ENCODE results near the gene CHCHD6. TPM values are rescaled to one million over a fixed set of nuclear protein-coding genes. Genes with fewer than 3 reads are reported as not detected.
A peak's percentile ranks its signal among the peaks of the same experiment; 100 is the strongest.

The CHCHD6 gene
- total RNA-seq, 3 donors from 2014 or later, result 5.9 to 9.8 (median 6.5) TPM

DNA sequence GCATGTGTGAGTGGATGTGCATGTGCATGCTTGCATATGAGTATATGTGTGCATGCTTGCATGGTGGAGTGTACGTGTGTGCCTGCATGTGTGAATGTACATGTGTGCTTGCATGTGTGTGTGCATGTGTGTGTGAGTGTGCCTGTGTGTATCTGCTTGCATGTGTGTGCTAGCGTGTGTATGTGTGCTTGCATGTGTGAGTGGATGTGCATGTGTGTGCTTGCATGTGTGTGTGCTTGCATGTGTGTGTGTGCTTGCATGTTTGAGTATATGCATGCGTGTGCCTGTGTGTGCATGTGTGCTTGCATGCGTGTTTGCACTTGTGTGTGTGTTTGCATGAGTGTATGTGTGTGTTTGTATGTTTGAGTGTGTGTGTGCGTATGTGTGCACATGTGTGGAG lies 274.3 kb downstream of the CHCHD6 start:
- H3K4me3 ChIP-seq, result no peak overlapping the region
- ATAC-seq (no peak), DNase-seq (no peak)
- TF ChIP-seq, protein P1, sequence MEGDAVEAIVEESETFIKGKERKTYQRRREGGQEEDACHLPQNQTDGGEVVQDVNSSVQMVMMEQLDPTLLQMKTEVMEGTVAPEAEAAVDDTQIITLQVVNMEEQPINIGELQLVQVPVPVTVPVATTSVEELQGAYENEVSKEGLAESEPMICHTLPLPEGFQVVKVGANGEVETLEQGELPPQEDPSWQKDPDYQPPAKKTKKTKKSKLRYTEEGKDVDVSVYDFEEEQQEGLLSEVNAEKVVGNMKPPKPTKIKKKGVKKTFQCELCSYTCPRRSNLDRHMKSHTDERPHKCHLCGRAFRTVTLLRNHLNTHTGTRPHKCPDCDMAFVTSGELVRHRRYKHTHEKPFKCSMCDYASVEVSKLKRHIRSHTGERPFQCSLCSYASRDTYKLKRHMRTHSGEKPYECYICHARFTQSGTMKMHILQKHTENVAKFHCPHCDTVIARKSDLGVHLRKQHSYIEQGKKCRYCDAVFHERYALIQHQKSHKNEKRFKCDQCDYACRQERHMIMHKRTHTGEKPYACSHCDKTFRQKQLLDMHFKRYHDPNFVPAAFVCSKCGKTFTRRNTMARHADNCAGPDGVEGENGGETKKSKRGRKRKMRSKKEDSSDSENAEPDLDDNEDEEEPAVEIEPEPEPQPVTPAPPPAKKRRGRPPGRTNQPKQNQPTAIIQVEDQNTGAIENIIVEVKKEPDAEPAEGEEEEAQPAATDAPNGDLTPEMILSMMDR (IDR thresholded peaks at IDR 0.05), result no peak
- H3K9me3 ChIP-seq, result peaks cover 7% of the 10 kb centered on the region
- H3K36me3 ChIP-seq (ENCODE audit: low read depth), result no peaks in the 10 kb centered on the region
- no peaks in the 10 kb centered on the region for H3K4me1 ChIP-seq (ENCODE audit: low read depth)
- intact Hi-C loops (cut with DNase I, micrococcal nuclease), result no loop called here

DNA sequence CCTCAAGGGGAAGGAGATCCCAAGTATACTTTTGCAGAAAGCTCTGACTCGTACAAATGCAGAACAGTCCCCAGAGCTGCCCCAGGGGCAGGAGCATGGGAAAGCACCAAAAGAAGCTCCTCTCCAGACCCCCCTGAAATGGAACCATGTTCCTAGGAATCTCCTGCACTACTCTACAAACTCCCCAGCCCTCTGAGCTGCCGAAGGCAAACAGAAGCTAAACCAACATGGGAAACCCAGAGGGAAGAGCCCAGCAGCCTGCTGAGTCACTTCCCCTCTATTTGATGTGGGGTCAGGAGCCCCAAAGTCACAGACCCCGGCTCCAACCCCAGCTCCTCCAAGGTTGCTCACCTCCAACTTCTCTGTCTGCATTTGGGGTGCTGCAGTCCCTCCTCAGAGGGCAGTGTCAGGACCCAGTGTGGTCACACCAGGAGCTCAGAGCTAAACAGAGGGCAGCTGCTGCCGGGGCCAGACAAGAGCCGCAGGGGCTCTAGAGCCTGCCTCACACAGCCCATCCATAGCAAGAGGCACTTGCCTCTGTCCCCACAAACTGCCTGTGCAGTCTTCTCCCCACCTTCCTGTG lies 275.1 kb downstream of the CHCHD6 start:
- TF ChIP-seq, protein P1 (IDR thresholded peaks at IDR 0.05), result no peak
- DNase-seq (no peak), ATAC-seq (no peak)
- Histone ChIP-seq H3K4me1 (ENCODE audit: low read depth) (peaks cover 4% of the 10 kb centered on the region), H3K9me3 (peaks cover 7% of the 10 kb centered on the region), H3K4me3 (no peak overlapping the region), H3K36me3 (ENCODE audit: low read depth) (no peaks in the 10 kb centered on the region)
- intact Hi-C loops (cut with DNase I, micrococcal nuclease), result no loop called here

DNA sequence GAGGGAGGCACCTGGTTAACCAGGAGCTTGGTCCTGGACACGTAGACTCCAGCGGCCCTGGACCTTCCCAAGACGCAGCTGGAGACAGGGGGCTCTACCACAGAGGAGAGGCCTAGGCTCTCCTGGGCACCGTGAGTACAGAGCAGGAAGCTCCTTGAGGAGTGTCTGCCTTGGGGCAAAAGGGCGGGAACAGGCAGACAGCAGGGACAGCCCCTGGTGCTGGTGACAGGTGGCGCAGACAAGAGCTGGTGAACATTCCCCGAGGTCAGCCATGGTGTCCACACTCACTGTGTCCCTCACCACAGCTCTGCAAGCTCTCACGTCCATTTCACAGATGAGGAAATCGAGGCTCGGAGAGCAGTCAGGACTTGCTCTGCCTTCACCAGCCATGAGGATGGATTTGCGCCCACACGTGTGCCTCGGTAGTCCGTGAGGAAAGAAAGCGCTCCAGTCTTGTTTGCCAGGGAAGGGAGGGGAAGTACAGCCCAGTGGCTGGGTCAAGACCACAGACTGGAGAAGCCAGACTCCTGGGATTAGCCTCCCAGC lies 276.3 kb downstream of the CHCHD6 start:
- Histone ChIP-seq H3K4me1 (ENCODE audit: low read depth) (peaks cover 7% of the 10 kb centered on the region), H3K4me3 (no peak overlapping the region), H3K36me3 (ENCODE audit: low read depth) (no peaks in the 10 kb centered on the region), H3K9me3 (no peaks in the 10 kb centered on the region)
- ATAC-seq (no peak), DNase-seq (no peak)
- TF ChIP-seq, protein P1 (IDR thresholded peaks at IDR 0.05), result no peak
- intact Hi-C loops (cut with DNase I, micrococcal nuclease), result no loop called here

DNA sequence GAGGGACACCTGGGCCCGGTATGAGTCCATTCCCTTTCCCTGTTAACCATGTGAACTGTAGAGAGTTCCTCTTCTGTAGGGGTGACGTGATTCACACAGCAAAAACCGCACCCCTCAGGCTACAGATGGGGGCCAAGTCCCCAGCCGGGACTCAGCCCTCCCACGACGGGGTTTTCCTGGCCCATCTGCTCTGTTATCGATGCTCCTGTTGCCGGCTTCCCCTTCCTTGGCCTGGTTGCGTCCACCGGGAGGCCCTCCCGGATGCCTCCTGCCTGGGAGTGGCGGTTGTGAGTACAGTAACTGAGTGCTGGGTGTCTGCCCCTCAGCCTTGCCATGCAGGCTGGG lies 278.1 kb downstream of the CHCHD6 start:
- Histone ChIP-seq H3K4me3 (no peak overlapping the region), H3K36me3 (ENCODE audit: low read depth) (no peaks in the 10 kb centered on the region), H3K4me1 (ENCODE audit: low read depth) (peaks cover 7% of the 10 kb centered on the region), H3K9me3 (no peaks in the 10 kb centered on the region)
- TF ChIP-seq, protein P1 (IDR thresholded peaks at IDR 0.05), result no peak
- intact Hi-C loops (cut with DNase I, micrococcal nuclease), result no loop called here
- DNase-seq (no peak), ATAC-seq (peak; percentile 22)

DNA sequence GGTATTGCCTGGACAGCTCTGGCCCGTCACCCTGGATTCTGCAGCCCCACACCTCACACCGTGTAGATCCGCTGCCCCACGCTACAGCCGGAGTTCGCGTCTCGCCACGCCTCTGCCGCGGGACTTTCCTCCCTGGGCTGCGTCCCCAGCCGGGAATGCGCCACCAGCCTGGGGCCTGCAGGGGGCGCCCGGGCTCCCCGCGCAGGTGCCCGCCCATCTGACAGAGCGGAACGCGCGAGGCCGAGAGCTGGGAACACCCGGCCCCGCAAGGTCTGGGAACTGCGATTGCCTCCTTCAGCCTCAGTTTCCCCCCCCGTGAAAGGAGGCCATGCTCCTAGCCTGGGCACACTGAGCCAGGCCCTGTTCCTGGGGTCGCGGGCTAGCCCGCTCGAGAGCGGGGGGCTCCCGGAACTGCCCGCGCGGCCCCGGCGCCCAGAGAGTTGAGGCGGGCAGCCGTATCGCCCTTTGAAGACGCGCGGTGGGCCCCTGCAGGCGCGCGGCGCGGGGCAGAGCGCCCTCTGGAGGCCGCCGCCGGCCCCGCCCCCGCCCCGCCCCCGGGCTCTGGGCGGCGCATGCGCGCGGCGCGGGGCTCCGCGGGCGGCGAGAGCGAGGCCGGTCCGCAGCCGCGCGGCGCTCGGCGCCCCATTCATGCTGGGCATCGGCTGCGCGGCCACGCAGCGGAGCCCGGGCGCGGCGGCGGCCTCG lies 278.6 kb downstream of the CHCHD6 start, which contains the start of gene PLXNA1:
Gene PLXNA1 (plus strand): TSS at position 645 of the 705 bp plus-strand sequence. CDS start 5,479 bp downstream, outside the sequence.
- Histone ChIP-seq H3K36me3 (ENCODE audit: low read depth) (no peaks in the 10 kb centered on the region), H3K4me1 (ENCODE audit: low read depth) (peaks cover 7% of the 10 kb centered on the region), H3K4me3 (peak within 1 kb of the TSS; percentile 34), H3K9me3 (no peaks in the 10 kb centered on the region)
- ATAC-seq, result peak; percentile 94
- TF ChIP-seq, protein P1 (IDR thresholded peaks at IDR 0.05), result peak; percentile 98
- peak; percentile 84 to 89 (median 89) for DNase-seq
- intact Hi-C loops (cut with DNase I, micrococcal nuclease), result no loop called here
